Measurements from ENCODE around the gene MAPK4.

DNA sequence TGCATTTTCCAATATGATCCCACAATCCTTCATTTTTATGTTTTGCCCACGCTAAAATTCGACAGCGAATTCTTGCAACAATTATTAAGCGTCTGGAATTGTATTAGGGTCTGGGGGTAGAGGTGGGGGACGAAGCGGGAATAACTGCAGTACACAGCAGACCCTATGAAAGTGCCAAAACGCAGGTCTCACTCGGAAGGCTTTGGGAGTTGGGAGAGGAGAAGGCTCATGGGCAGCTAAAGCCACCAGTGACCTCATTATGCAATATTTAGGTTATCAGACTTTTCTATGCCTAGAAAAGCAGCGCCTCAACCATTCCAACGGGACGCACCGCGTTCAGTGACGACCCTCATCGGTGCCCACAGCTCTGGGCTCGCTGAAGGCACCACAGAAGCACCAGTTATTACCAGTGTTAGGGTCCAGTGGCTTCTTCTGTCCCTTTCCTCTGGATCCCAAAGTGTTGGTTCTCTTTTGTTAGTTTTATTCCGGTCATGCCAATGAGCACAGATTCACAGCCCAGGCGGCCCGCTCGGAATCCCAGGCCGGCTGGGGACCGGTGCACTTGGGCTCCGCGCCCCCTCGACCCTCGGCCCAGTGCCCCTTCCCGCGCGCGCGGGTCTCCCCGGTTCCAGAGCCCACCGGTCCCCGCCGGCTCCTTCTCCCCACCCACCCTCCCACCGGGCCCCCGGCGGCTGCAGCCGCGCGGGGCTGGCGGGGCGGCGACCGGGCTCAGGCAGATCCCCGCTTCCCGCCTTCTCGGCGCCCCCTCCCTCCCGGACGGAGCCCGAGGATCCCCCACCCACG lies 737 bp upstream of the MAPK4 start:
- TF ChIP-seq EZH2 (IDR thresholded peaks at IDR 0.05) (no peak), POLR2AphosphoS5 (IDR thresholded peaks at IDR 0.05; ENCODE audit: borderline replicate concordance, low read depth, low read length) (no peak), FOXP2 (optimal IDR thresholded peaks at IDR 0.05; ENCODE audit: control extremely low read depth, extremely low read length, insufficient read depth) (no peak)

Data from SK-N-MC (cell line).